Karpas-422 (cell line): Measurements from ENCODE around the gene SYT2. TPM values are rescaled to one million over a fixed set of nuclear protein-coding genes. Genes with fewer than 3 reads are reported as not detected.
"Not testable (repeated sequence)": the region's sequence is repeated elsewhere in the genome, so short reads cannot be mapped to it uniquely, and the experiment has no call there.

Experiments
- DNase-seq: peaks from one replicate; pipeline ENCODE4 v3.0.0-alpha.2; 2015
- H2AFZ ChIP-seq: fragments of 200-600 bp; sonication (generic); 2 replicates; pipeline ENCODE4 v1.6.1; 2014; ENCODE audit warnings: antibody characterized with exemption, low read length, mixed read lengths
- H3K27ac ChIP-seq: fragments of 200-600 bp; sonication (generic); 2 replicates; pipeline ENCODE4 v1.5.1; 2014; ENCODE audit warnings: mild to moderate bottlenecking, low read length, moderate library complexity
- H3K27me3 ChIP-seq: fragments of 200-600 bp; sonication (generic); 2 replicates; pipeline ENCODE4 v1.6.1; 2014; ENCODE audit warnings: low read length, mixed read lengths
- H3K36me3 ChIP-seq: fragments of 200-600 bp; sonication (generic); 2 replicates; pipeline ENCODE4 v1.6.1; 2014; ENCODE audit warnings: low read length, mixed read lengths; ENCODE audit not compliant: insufficient read depth
- H3K4me1 ChIP-seq: fragments of 200-600 bp; sonication (generic); 2 replicates; pipeline ENCODE4 v1.6.1; 2014; ENCODE audit warnings: mild to moderate bottlenecking, low read length, mixed read lengths
- H3K4me2 ChIP-seq: fragments of 200-600 bp; sonication (generic); 2 replicates; pipeline ENCODE4 v1.6.1; 2014; ENCODE audit warnings: low read length, low read depth, mild to moderate bottlenecking; ENCODE audit not compliant: poor library complexity, severe bottlenecking
- H3K4me3 ChIP-seq: fragments of 200-600 bp; sonication (generic); 2 replicates; pipeline ENCODE4 v1.5.1; 2014; ENCODE audit warnings: mild to moderate bottlenecking, antibody characterized with exemption, low read length, mixed read lengths
- H3K79me2 ChIP-seq: fragments of 200-600 bp; sonication (generic); 2 replicates; pipeline ENCODE4 v1.6.1; 2014; ENCODE audit warnings: mild to moderate bottlenecking, low read length, mixed read lengths
- H3K9ac ChIP-seq: fragments of 200-600 bp; sonication (generic); 2 replicates; pipeline ENCODE4 v1.6.0; 2014; ENCODE audit warnings: low read length
- H3K9me2 ChIP-seq: fragments of 200-600 bp; sonication (generic), shearing (Covaris generic); replicated peaks from 2 replicates; pipeline ENCODE4 v1.6.0; 2014; ENCODE audit warnings: mild to moderate bottlenecking, low read length, moderate library complexity; ENCODE audit not compliant: insufficient read depth
- H3K9me3 ChIP-seq: fragments of 300-700, 200-600 bp; sonication (generic); 2 replicates; pipeline ENCODE4 v1.6.1; 2014; ENCODE audit warnings: low read length, mixed read lengths
- H4K20me1 ChIP-seq: fragments of 200-600 bp; sonication (generic); 2 replicates; pipeline ENCODE4 v1.6.1; 2014; ENCODE audit warnings: mild to moderate bottlenecking, antibody characterized with exemption, low read length, low read depth; ENCODE audit not compliant: insufficient read depth
- total RNA-seq: library from RNA; depleted of rRNA; stranded (reverse); fragments of >200 nt; shearing (Covaris generic); gene quantifications from 2 replicates; pipeline ENCODE4 v1.2.3, GENCODE V29; 2014; ENCODE audit warnings: low replicate concordance

The SYT2 gene
- total RNA-seq, 1 experiment from 2014 or later = not detected

- H3K79me2 ChIP-seq = no peaks in the 10 kb centered on the region
- H3K4me3 ChIP-seq = no peak overlapping the region
- no peak overlapping the region for H3K27ac ChIP-seq
- H3K9ac ChIP-seq = no peak overlapping the region
- H4K20me1 ChIP-seq = no peaks in the 10 kb centered on the region
- DNase-seq = no peak
- H2AFZ ChIP-seq = no peak overlapping the region
- H3K27me3 ChIP-seq = no peaks in the 10 kb centered on the region
- no peaks in the 10 kb centered on the region for H3K36me3 ChIP-seq
- no peaks in the 10 kb centered on the region for H3K9me3 ChIP-seq
- no peaks in the 10 kb centered on the region for H3K9me2 ChIP-seq
- H3K4me1 ChIP-seq = no peaks in the 10 kb centered on the region
- no peak overlapping the region for H3K4me2 ChIP-seq
Observed at GRCh38 chr1:202630541-202630940, 79.7 kb downstream of the SYT2 start.

GRCh38 chr1:202630096-202630495 is 80.2 kb downstream of the SYT2 start:
- H3K9me3 ChIP-seq, H3K9me2 ChIP-seq, H2AFZ ChIP-seq, H3K36me3 ChIP-seq, DNase-seq, H3K79me2 ChIP-seq, H3K27ac ChIP-seq, H3K4me1 ChIP-seq, H4K20me1 ChIP-seq, H3K4me3 ChIP-seq, H3K27me3 ChIP-seq, H3K9ac ChIP-seq, H3K4me2 ChIP-seq: not testable (repeated sequence)

- DNase-seq, H3K36me3 ChIP-seq, H3K9ac ChIP-seq, H3K27ac ChIP-seq, H4K20me1 ChIP-seq, H3K9me3 ChIP-seq, H3K4me3 ChIP-seq, H3K4me2 ChIP-seq, H3K4me1 ChIP-seq, H2AFZ ChIP-seq, H3K27me3 ChIP-seq, H3K79me2 ChIP-seq, H3K9me2 ChIP-seq: not testable (repeated sequence)
Observed at GRCh38 chr1:202629257-202629811, 80.9 kb downstream of the SYT2 start.

GRCh38 chr1:202628646-202629215 is 81.5 kb downstream of the SYT2 start:
- H4K20me1 ChIP-seq = no peaks in the 10 kb centered on the region
- H3K9me2 ChIP-seq = no peaks in the 10 kb centered on the region
- no peak overlapping the region for H3K4me3 ChIP-seq
- H3K9me3 ChIP-seq = no peaks in the 10 kb centered on the region
- DNase-seq = no peak
- H3K27me3 ChIP-seq = no peaks in the 10 kb centered on the region
- H3K9ac ChIP-seq = no peak overlapping the region
- H3K4me2 ChIP-seq = no peak overlapping the region
- H3K79me2 ChIP-seq = no peaks in the 10 kb centered on the region
- H3K4me1 ChIP-seq = no peaks in the 10 kb centered on the region
- no peaks in the 10 kb centered on the region for H3K36me3 ChIP-seq
- no peak overlapping the region for H3K27ac ChIP-seq
- no peak overlapping the region for H2AFZ ChIP-seq

GRCh38 chr1:202627841-202628565 is 82.3 kb downstream of the SYT2 start:
- Histone ChIP-seq H3K4me2 (no peak overlapping the region), H3K27me3 (no peaks in the 10 kb centered on the region), H3K9me3 (no peaks in the 10 kb centered on the region), H4K20me1 (no peaks in the 10 kb centered on the region), H2AFZ (no peak overlapping the region), H3K9me2 (no peaks in the 10 kb centered on the region), H3K79me2 (no peaks in the 10 kb centered on the region), H3K4me3 (no peak overlapping the region), H3K9ac (no peak overlapping the region), H3K4me1 (no peaks in the 10 kb centered on the region), H3K36me3 (no peaks in the 10 kb centered on the region), H3K27ac (no peak overlapping the region)
- DNase-seq = no peak

- H3K4me2 ChIP-seq, DNase-seq, H3K79me2 ChIP-seq, H3K4me3 ChIP-seq, H3K36me3 ChIP-seq, H3K9me3 ChIP-seq, H3K27ac ChIP-seq, H3K9me2 ChIP-seq, H2AFZ ChIP-seq, H3K4me1 ChIP-seq, H4K20me1 ChIP-seq, H3K9ac ChIP-seq, H3K27me3 ChIP-seq: not testable (repeated sequence)
Observed at GRCh38 chr1:202627036-202627435, 83.2 kb downstream of the SYT2 start.

- H3K4me3 ChIP-seq = no peak overlapping the region
- no peaks in the 10 kb centered on the region for H3K27me3 ChIP-seq
- no peaks in the 10 kb centered on the region for H3K36me3 ChIP-seq
- no peak overlapping the region for H3K9ac ChIP-seq
- no peaks in the 10 kb centered on the region for H3K79me2 ChIP-seq
- no peaks in the 10 kb centered on the region for H3K9me2 ChIP-seq
- no peaks in the 10 kb centered on the region for H3K4me1 ChIP-seq
- H4K20me1 ChIP-seq = no peaks in the 10 kb centered on the region
- no peak overlapping the region for H3K27ac ChIP-seq
- no peaks in the 10 kb centered on the region for H3K9me3 ChIP-seq
- no peak overlapping the region for H2AFZ ChIP-seq
- peak; percentile 80 for DNase-seq
- no peak overlapping the region for H3K4me2 ChIP-seq
Observed at GRCh38 chr1:202625416-202626360, 84.6 kb downstream of the SYT2 start.

- H3K27me3 ChIP-seq = no peaks in the 10 kb centered on the region
- no peak overlapping the region for H3K4me3 ChIP-seq
- no peaks in the 10 kb centered on the region for H4K20me1 ChIP-seq
- H3K9me3 ChIP-seq = no peaks in the 10 kb centered on the region
- no peaks in the 10 kb centered on the region for H3K4me1 ChIP-seq
- H3K4me2 ChIP-seq = no peak overlapping the region
- no peaks in the 10 kb centered on the region for H3K79me2 ChIP-seq
- H2AFZ ChIP-seq = no peak overlapping the region
- H3K27ac ChIP-seq = no peak overlapping the region
- H3K36me3 ChIP-seq = no peaks in the 10 kb centered on the region
- no peaks in the 10 kb centered on the region for H3K9me2 ChIP-seq
- no peak for DNase-seq
- H3K9ac ChIP-seq = no peak overlapping the region
Observed at GRCh38 chr1:202624781-202625108, 85.5 kb downstream of the SYT2 start.
